K562 (cell line): ENCODE measurements around the gene KRTAP5-1. TPM values are rescaled to one million over a fixed set of nuclear protein-coding genes. Genes with fewer than 3 reads are reported as not detected.
A peak's percentile ranks its signal among the peaks of the same experiment; 100 is the strongest.

ENCODE experiments used
- ATAC-seq: fragments of 200-7000 bp; cut with Tn5 transposase; 3 replicates; pipeline ENCODE4 v1.9.1; 2020; ENCODE audit warnings: moderate library complexity
- BruUV-seq: library from RNA; stranded (reverse); fragments of 400-500 nt; replicated peaks from 2 replicates; lab custom pipeline; 2021; lab: Mats Ljungman, UMichigan
- CTCF ChIA-PET: fragments of 300-600 bp; formaldehyde crosslinking; extraction: SDS; loops from one replicate; lab custom pipeline; 2021; ENCODE audit warnings: low intra/inter-chr PET ratio; lab: Yijun Ruan, JAX
- POLR2A ChIA-PET: fragments of 300-600, 350-650 bp; sonication (Branson Sonifier 250); formaldehyde crosslinking; extraction: SDS; loops from one replicate; lab custom pipeline; 2021; ENCODE audit warnings: antibody characterized with exemption, inconsistent platforms; lab: Yijun Ruan, JAX
- DNase-seq, 4 experiments: peaks; one replicate each; pipeline versions ENCODE4 v3.0.0 to v3.0.0-alpha.2; 2011 to 2018; ENCODE audit warnings: low spot score in 3 of 4, mixed read lengths in 3 of 4; ENCODE audit errors: extremely low read depth in 1 of 4
- FAIRE-seq: peaks from 2 replicates; lab custom pipeline; 2011; peaks lifted over from hg19 to GRCh38; lab: Jason Lieb, UNC
- H2AFZ ChIP-seq: 2 replicates; pipeline ENCODE4 v1.6.0; 2011; ENCODE audit warnings: low read depth, low read length, control low read depth, inconsistent platforms
- H3K27ac ChIP-seq: fragments of 200-600 bp; 3 replicates; pipeline ENCODE4 v1.8.0; 2011; ENCODE audit warnings: low read depth, mild to moderate bottlenecking, control low read depth, inconsistent platforms, low read length, moderate library complexity, mixed read lengths; ENCODE audit errors: extremely low read depth
- H3K27me3 ChIP-seq, 2 experiments: fragments of 300-600 bp in 1 of 2; 2 replicates in 1 of 2; 3 replicates in 1 of 2; pipeline versions ENCODE4 v1.6.0 to v1.8.0; 2011; ENCODE audit warnings: inconsistent platforms in 2 of 2, low read length in 2 of 2, mild to moderate bottlenecking in 1 of 2, mixed read lengths in 1 of 2, moderate library complexity in 1 of 2; ENCODE audit not compliant: control insufficient read depth in 2 of 2, insufficient read depth in 2 of 2
- H3K36me3 ChIP-seq: fragments of 300-600 bp; 3 replicates; pipeline ENCODE4 v1.8.0; 2011; ENCODE audit warnings: mild to moderate bottlenecking, low read length, inconsistent platforms; ENCODE audit not compliant: control insufficient read depth, insufficient read depth
- H3K4me1 ChIP-seq, 2 experiments: fragments of 200-600 bp in 1 of 2; replicated peaks in 1 of 2; 2 replicates in 1 of 2; 3 replicates in 1 of 2; pipeline versions ENCODE4 v1.5.1 to v1.8.0; 2011; ENCODE audit warnings: inconsistent platforms in 2 of 2, low read length in 2 of 2, mild to moderate bottlenecking in 1 of 2, mixed read lengths in 1 of 2, moderate library complexity in 1 of 2; ENCODE audit not compliant: control insufficient read depth in 2 of 2, insufficient read depth in 2 of 2
- H3K4me2 ChIP-seq: 2 replicates; pipeline ENCODE4 v1.6.1; 2011; ENCODE audit warnings: low read length, control low read depth, inconsistent platforms, mixed read lengths; ENCODE audit not compliant: insufficient read depth
- H3K4me3 ChIP-seq: fragments of 200-600 bp; sonication (generic), shearing (Covaris generic); 2 replicates; pipeline ENCODE4 v1.5.1; 2016; ENCODE audit warnings: control low read depth, inconsistent platforms
- H3K79me2 ChIP-seq: fragments of 200-600 bp; 3 replicates; pipeline ENCODE4 v1.8.0; 2011; ENCODE audit warnings: low read length, inconsistent platforms; ENCODE audit not compliant: control insufficient read depth, insufficient read depth
- H3K9ac ChIP-seq, 2 experiments: 2 replicates each; pipeline versions ENCODE4 v1.6.0 to v1.6.1; 2011; ENCODE audit warnings: low read depth in 2 of 2, low read length in 2 of 2, control low read depth in 1 of 2, inconsistent platforms in 1 of 2, mild to moderate bottlenecking in 1 of 2, mixed read lengths in 1 of 2; ENCODE audit not compliant: insufficient read depth in 1 of 2
- H3K9me1 ChIP-seq: one replicate; pipeline ENCODE4 v1.6.0; 2011; ENCODE audit warnings: inconsistent platforms, mild to moderate bottlenecking, low read length, moderate library complexity; ENCODE audit not compliant: control insufficient read depth, insufficient read depth
- H3K9me3 ChIP-seq: replicated peaks from 2 replicates; pipeline ENCODE4 v1.5.1; 2011; ENCODE audit warnings: low read depth, low read length, inconsistent platforms; ENCODE audit not compliant: control insufficient read depth, insufficient read depth
- H4K20me1 ChIP-seq: replicated peaks from 2 replicates; pipeline ENCODE4 v1.6.1; 2011; ENCODE audit warnings: low read length, inconsistent platforms, mixed read lengths; ENCODE audit not compliant: control insufficient read depth, insufficient read depth
- ARID2 ChIP-seq: fragments of 450-650 bp; IDR thresholded peaks from 2 replicates; pipeline ENCODE4 v1.6.1; 2017; ENCODE audit warnings: antibody characterized with exemption, mild to moderate bottlenecking
- BCOR ChIP-seq: fragments of 450-650 bp; IDR thresholded peaks from 2 replicates; pipeline ENCODE4 v1.6.1; 2016
- ID3 ChIP-seq, 2 experiments: fragments of 250-450 bp in 1 of 2; fragments of 450-650 bp in 1 of 2; sonication (Bioruptor Pico) in 1 of 2; IDR thresholded peaks; 2 replicates each; pipeline versions ENCODE4 v1.6.1 to v1.8.0; 2016 to 2021; ENCODE audit warnings: mild to moderate bottlenecking in 2 of 2, moderate library complexity in 2 of 2, missing compliant biosample characterization in 1 of 2, missing genetic modification characterization in 1 of 2
- PHB ChIP-seq: fragments of 250-450 bp; sonication (Bioruptor Pico); IDR thresholded peaks from 2 replicates; pipeline ENCODE4 v1.5.0; 2021
- RAD51 ChIP-seq: fragments of 450-650 bp; IDR thresholded peaks from 2 replicates; pipeline ENCODE4 v1.7.1; 2016; ENCODE audit warnings: low read depth, mild to moderate bottlenecking, borderline replicate concordance
- RBM25 ChIP-seq: fragments of 200-400 bp; formaldehyde crosslinking; IDR thresholded peaks from 2 replicates; pipeline ENCODE4 v1.6.1; 2018; ENCODE audit warnings: low read length, low read depth, moderate library complexity; ENCODE audit not compliant: severe bottlenecking
- RNF219 ChIP-seq: fragments of 250-450 bp; sonication (Bioruptor Pico); IDR thresholded peaks from 2 replicates; pipeline ENCODE4 v1.5.0; 2022; ENCODE audit warnings: mild to moderate bottlenecking
- TFE3 ChIP-seq: fragments of 450-650 bp; formaldehyde crosslinking; IDR thresholded peaks from 2 replicates; pipeline ENCODE4 v1.4.0; 2020; ENCODE audit warnings: mild to moderate bottlenecking, mixed read lengths
- U2AF1 ChIP-seq: fragments of 200-400 bp; formaldehyde crosslinking; optimal IDR thresholded peaks from 2 replicates; pipeline ENCODE3; 2017; ENCODE audit warnings: mild to moderate bottlenecking, low read depth, low read length, moderate library complexity
- USF1 ChIP-seq: sonication (generic); formaldehyde crosslinking; IDR thresholded peaks from 2 replicates; pipeline ENCODE4 v1.9.0; 2022; ENCODE audit warnings: mild to moderate bottlenecking, missing genetic modification reagents
- USF2 ChIP-seq: sonication (generic); formaldehyde crosslinking; IDR thresholded peaks from 2 replicates; pipeline ENCODE4 v1.5.0; 2020; ENCODE audit warnings: missing genetic modification reagents
- ZFP36 ChIP-seq: fragments of 150-350 bp; IDR thresholded peaks from 2 replicates; pipeline ENCODE4 v1.6.1; 2018; ENCODE audit warnings: low read length, low read depth; ENCODE audit not compliant: partially characterized antibody
- WGBS: fragments of 100-300 bp; shearing (Covaris generic); methylation state at CpG from one replicate; pipeline ENCODE4 v1.1.6; 2016; ENCODE audit warnings: low coverage, mixed read lengths; ENCODE audit not compliant: insufficient coverage; ENCODE audit errors: missing lambda C conversion rate; 5-methylcytosine and 5-hydroxymethylcytosine counted together
- in situ Hi-C: fragments of 300-500 bp; cut with MboI; formaldehyde crosslinking; loops from 4 replicates; pipeline ENCODE4 v1.15.0; 2018; ENCODE audit warnings: inconsistent platforms, mixed read lengths
- intact Hi-C: fragments of 100-400 bp; cut with micrococcal nuclease; formaldehyde crosslinking; loops from 2 replicates; pipeline ENCODE4 v1.14.2; 2022
- polyA plus RNA-seq, 8 experiments: library from polyadenylated mRNA; depleted of rRNA in 4 of 8; stranded (reverse) in 5 of 8; unstranded in 3 of 8; fragments of >200 nt; fragmentation: Nextera tagmentation in 2 of 8; fragmentation: Illumina TruSeq in 1 of 8; extraction: Ambion mirVana in 2 of 8; extraction: Trizol in 1 of 8; gene quantifications; 2 replicates each; pipeline versions ENCODE4 v1.2.1 to v1.2.3, GENCODE V29; 2011 to 2014; ENCODE audit warnings: inconsistent platforms in 1 of 8, missing spikeins in 1 of 8
- total RNA-seq, 7 experiments: library from RNA; depleted of rRNA in 6 of 7; stranded (reverse); fragments of >200 nt in 6 of 7; fragmentation: Illumina TruSeq in 2 of 7; extraction: Trizol in 2 of 7; gene quantifications; 2 replicates each; pipeline versions ENCODE4 v1.2.1 to v1.2.3, GENCODE V29; 2011 to 2021; ENCODE audit warnings: low replicate concordance in 1 of 7

KRTAP5-1 gene
- total and polyA plus RNA-seq, 9 of the 15 experiments (the other 6 are each of a cell fraction or from before 2014, with no cell fraction given), result not detected

- Histone ChIP-seq H3K27me3 (peaks cover 0 to 19% of the 10 kb centered on the region in 2 experiments; a peak in 3 of 5 replicates), H3K9ac (no peak overlapping the region), H3K27ac (no peak overlapping the region), H3K79me2 (no peaks in the 10 kb centered on the region), H3K36me3 (no peaks in the 10 kb centered on the region), H2AFZ (no peak overlapping the region), H3K4me3 (no peak overlapping the region), H3K9me3 (no peaks in the 10 kb centered on the region), H3K9me1 (peaks cover 3% of the 10 kb centered on the region), H4K20me1 (peaks cover 46% of the 10 kb centered on the region), H3K4me2 (no peak overlapping the region), H3K4me1 (peaks cover 0 to 56% of the 10 kb centered on the region in 2 experiments; a peak in 3 of 5 replicates)
- TF ChIP-seq RAD51 (0 out of 2 replicates have a peak, but pooled peaks have one; percentile 47), USF1 (CRISPR knock-in tag) (peak; percentile 76), U2AF1 (no peak), RBM25 (no peak), TFE3 (CRISPR knock-in tag) (peak; percentile 80), ID3 (CRISPR knock-in tag; IDR thresholded peaks at IDR 0.05) (no peak), ID3 (tag; IDR thresholded peaks at IDR 0.05) (no peak), RNF219 (CRISPR knock-in tag) (no peak), ARID2 (no peak), BCOR (peak; percentile 82), PHB (CRISPR knock-in tag) (no peak), USF2 (CRISPR knock-in tag) (peak; percentile 52), ZFP36 (no peak)
- intact Hi-C loops, result loop anchor here (5.0 to 10.0 kb wide), 3 partner anchors 116 to 456 kb away; no protein-coding TSS in a partner anchor
- in situ Hi-C loops, result no loop called here
- WGBS, result 20% methylated on average over 7 of the region's 8 CpGs
- no peak for FAIRE-seq
- BruUV-seq, result TSS peak; percentile 57
- CTCF ChIA-PET, result no interaction called here
- DNase-seq, result no peak
- POLR2A ChIA-PET, result interaction anchor here (1.1 to 1.4 kb wide), 2 partner anchors 24 to 26 kb away, joined by 3 to 4 read pairs; no protein-coding TSS in a partner anchor
- no peak for ATAC-seq
Observed at GRCh38 chr11:1570531-1570895, 14.6 kb downstream of the KRTAP5-1 start.
